ENCODE results near the gene STING1.
"Not testable (repeated sequence)": the region's sequence is repeated elsewhere in the genome, so short reads cannot be mapped to it uniquely, and the experiment has no call there.

Gene STING1

GRCh38 chr5:139482050-139482889 is at the start of gene STING1:
TSS of gene STING1 (minus strand) at chr5:139482758. CDS start at chr5:139481704, 1,054 bp downstream.
- DNase-seq (ENCODE audit: low spot score) = peak; percentile 55

GRCh38 chr5:139531772-139532169 is 49.2 kb upstream of the STING1 start:
- no peak for DNase-seq (ENCODE audit: low spot score)

- DNase-seq (ENCODE audit: low spot score) = not testable (repeated sequence)
These were observed 47.5 kb upstream of the STING1 start for GRCh38 chr5:139530079-139530478.

GRCh38 chr5:139528695-139529094 is 46.1 kb upstream of the STING1 start:
- DNase-seq (ENCODE audit: low spot score) = not testable (repeated sequence)

GRCh38 chr5:139527896-139528467 is 45.4 kb upstream of the STING1 start:
- not testable (repeated sequence) for DNase-seq (ENCODE audit: low spot score)

- not testable (repeated sequence) for DNase-seq (ENCODE audit: low spot score)
These were observed 44.5 kb upstream of the STING1 start for GRCh38 chr5:139527090-139527470.

GRCh38 chr5:139526309-139527089 is 43.9 kb upstream of the STING1 start:
- not testable (repeated sequence) for DNase-seq (ENCODE audit: low spot score)

- not testable (repeated sequence) for DNase-seq (ENCODE audit: low spot score)
These were observed 43.2 kb upstream of the STING1 start for GRCh38 chr5:139525586-139526308.

GRCh38 chr5:139524940-139525585 is 42.5 kb upstream of the STING1 start:
- no peak for DNase-seq (ENCODE audit: low spot score)

- no peak for DNase-seq (ENCODE audit: low spot score)
These were observed 41.9 kb upstream of the STING1 start for GRCh38 chr5:139524446-139524845.

- DNase-seq (ENCODE audit: low spot score) = no peak
These were observed 41.3 kb upstream of the STING1 start for GRCh38 chr5:139523635-139524445.

GRCh38 chr5:139517683-139518564 is 35.4 kb upstream of the STING1 start:
- DNase-seq (ENCODE audit: low spot score) = peak; percentile 91

GRCh38 chr5:139514486-139514856 is 31.9 kb upstream of the STING1 start:
- no peak for DNase-seq (ENCODE audit: low spot score)

- DNase-seq (ENCODE audit: low spot score) = no peak
These were observed 31.4 kb upstream of the STING1 start for GRCh38 chr5:139513852-139514485.

- DNase-seq (ENCODE audit: low spot score) = peak; percentile 83
These were observed 30.9 kb upstream of the STING1 start for GRCh38 chr5:139513434-139513833.

GRCh38 chr5:139512786-139513390 is 30.3 kb upstream of the STING1 start:
- no peak for DNase-seq (ENCODE audit: low spot score)

GRCh38 chr5:139504722-139505121 is 22.2 kb upstream of the STING1 start:
- not testable (repeated sequence) for DNase-seq (ENCODE audit: low spot score)

GRCh38 chr5:139503879-139504278 is 21.3 kb upstream of the STING1 start:
- DNase-seq (ENCODE audit: low spot score) = not testable (repeated sequence)

Measured in pons (tissue), 1 donor.